Measurements from ENCODE around the gene AUNIP.

Gene AUNIP

DNA sequence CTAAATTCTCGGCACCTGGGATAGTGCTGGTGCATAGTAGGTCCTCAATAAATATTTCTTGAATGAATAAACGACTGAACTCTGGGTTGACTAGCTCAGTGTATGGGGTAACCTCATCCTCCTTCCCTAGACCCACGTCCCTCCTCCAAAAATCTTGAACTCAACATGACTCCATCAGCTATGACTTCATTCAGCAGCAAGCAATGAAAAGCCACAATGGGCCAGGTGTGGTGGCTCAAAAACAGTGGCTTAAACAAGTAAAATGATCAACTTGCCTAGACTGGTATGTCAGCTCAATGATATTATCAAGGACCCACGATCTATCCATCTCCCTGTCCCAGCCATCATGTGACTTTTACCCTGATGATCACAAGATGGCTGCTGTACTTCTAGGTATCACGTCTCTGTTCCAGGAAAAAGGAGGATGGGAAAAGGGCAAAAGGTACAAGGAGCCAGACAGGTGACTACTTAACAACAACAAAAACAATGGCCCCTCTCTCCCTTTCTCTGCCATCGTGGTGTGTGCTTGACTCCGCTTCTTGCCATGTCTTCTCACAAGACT is 29.2 kb upstream of the AUNIP start:
- no peak for DNase-seq (ENCODE audit: low read depth)

DNA sequence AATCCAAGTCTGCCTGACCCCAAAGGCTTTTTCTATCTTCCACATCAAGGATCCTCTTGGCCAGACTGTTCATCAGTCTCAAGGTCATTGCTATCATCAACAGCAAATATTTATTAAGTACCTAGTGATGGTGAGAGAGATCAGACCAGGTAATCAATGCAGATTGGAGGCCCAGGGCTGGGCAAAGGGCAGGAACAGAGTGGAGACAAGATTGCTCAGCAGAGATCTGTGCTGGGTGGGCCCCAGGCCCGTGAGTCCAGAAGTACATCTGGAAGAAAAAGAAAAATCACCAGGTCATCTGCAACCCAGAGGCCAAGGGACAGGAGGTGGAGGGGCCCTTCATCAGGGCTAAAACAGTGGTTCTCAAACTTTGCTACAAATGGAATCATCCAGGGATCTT is 26.3 kb upstream of the AUNIP start:
- DNase-seq (ENCODE audit: low read depth): no peak

DNA sequence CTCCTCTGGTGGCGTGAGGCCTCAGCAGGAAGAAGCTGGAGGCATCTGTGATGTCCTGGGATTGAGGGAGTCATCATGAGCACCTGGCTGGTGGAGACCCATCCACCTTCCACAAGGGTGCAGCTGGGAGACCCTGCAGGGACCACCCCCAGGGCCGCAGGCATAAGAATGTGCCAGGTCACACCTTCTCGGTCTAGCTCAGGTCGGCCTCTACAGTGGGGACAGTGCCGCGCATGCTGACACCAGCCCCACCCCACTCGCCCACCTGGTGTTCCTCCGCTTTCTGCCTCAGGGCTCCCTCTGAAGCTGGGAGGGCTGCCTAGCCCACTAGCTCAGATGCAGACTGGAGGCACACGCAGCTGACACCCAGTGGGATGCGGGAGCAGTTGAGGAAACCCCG is 22.0 kb upstream of the AUNIP start:
- DNase-seq (ENCODE audit: low read depth): no peak

DNA sequence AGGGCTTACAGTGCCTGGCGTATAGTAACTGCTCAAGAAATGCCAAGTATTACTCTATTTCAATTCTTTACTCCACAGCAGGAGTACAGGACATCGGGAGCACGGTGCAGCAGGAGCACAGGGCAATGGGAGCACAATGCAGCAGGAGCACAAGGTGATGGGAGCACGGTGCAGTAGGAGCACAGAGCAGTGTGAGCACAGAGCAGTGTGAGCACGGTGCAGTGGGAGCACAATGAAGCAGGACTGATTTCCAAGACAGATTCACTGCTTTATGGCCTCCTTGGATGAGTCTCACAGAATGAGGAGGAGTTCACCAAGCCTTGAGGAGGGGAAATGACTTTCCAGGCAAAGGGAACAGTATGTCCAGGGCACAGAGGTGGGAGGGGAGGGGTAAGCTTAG is 21.3 kb upstream of the AUNIP start:
- DNase-seq (ENCODE audit: low read depth): no peak

DNA sequence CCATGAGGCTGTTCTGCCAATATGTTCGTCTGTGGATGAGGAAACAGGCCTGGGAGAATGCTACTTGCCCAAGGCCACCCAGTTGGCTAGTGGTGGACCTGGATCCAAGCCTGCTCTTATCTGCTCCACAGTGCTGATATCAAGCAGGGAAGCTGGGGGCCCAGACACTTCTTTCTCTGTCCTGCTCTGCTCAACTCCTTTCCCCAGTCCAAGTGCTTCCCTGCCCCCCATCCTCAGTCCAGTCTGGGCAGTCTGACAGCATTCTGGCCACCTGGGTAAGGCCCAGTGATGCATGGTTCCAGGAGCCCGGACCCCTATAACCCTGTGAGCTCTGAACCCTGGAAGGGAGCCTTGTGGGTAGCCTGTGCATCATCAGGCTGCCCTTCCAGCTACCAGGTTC is 20.4 kb upstream of the AUNIP start:
- DNase-seq (ENCODE audit: low read depth): no peak

DNA sequence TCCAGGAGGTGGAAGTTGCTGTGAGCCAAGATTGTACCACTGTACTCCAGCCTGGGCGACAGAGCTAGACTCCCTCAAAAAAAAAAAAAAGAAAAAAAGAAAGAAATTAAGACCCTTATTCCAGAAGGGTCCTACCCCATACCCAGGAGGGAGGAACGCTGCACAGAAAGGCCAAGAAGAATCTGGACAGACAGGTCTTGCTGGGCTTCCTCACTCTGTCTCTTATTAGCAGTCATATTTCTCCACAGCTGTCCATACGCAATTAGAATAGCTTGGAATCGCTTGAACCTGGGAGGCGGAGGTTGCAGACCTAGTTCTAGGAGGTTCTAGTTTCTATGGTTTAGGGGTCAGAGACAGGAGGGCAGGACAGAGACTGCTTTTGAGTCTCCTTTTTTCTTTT is 19.4 kb upstream of the AUNIP start:
- no peak for DNase-seq (ENCODE audit: low read depth)

DNA sequence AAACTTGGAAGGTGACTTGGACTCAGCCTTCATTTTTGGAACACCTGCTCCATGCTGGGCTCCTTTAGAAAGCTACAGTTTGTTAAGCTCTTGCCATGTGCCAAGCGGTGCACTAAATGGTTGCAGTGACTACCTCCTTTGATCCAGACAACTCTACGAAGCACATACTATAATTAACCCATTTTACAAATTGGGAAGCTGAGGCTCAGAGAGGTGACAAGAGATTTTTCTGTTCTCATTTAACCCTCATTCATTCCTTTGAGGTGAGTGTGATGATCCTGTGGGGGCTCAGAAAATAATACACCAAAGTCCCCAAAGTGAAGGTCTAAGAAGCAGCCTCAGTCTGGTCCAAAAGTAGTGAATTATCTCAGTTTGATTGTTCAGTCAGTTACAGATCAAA is 17.9 kb upstream of the AUNIP start:
- DNase-seq (ENCODE audit: low read depth): no peak

DNA sequence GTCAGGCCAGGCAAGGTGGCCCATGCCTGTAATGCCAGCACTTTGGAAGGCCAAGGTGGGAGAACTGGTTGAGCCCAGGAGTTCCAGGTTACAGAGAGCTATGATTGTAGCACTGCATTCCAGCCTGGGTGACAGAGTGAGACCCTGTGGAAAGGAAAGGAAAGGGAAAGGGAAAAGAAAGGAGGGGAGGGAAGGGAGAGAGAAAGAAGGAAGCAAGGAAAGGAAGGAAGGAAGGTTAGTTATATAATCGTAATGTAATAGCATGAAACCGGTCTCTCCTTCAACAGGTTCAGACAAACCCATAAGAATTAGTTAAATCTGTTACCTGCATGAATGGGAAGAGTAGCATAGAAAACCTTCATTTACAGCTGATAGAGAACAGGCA is 17.4 kb upstream of the AUNIP start:
- DNase-seq (ENCODE audit: low read depth): no peak

DNA sequence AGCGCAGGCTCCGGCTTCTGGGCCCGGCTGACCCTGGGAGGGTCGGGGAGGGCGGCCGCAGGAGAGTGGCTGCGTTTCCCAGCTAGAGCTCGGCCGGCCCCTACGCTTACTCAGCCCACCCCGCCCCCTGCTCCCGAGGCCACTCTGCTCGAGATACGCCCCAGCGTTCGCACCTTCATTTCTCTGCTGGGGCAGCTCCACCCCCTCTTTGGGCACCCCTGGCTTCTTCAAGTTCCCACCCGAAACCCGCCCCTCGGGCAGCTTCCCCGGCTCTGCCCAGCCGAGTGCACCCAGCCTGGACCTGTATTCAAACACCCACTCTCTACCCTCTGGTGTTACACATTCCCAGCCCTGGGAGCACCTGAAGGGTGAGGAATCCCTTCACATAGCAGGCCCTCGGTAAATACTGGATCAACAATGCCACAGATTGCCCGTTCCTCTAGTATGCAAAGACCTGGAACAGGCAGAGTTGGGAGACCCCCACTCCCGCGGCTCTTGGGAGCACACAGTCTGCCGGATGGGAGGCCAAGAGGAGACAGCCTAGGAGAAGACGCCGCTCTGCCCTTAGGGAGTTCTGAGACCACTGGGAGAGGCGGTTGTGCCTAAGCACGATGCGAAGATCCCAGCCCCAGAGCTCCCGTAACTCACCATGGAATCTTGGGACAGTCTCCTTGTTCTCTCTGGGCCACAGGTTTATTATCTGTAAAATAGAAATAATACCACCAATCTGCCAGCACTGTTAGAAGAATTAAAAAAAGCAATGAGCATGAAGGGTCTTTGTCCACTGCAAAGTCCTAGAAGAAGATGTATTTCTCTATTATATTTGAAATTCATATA is 16.8 kb upstream of the AUNIP start:
- DNase-seq (ENCODE audit: low read depth): no peak

DNA sequence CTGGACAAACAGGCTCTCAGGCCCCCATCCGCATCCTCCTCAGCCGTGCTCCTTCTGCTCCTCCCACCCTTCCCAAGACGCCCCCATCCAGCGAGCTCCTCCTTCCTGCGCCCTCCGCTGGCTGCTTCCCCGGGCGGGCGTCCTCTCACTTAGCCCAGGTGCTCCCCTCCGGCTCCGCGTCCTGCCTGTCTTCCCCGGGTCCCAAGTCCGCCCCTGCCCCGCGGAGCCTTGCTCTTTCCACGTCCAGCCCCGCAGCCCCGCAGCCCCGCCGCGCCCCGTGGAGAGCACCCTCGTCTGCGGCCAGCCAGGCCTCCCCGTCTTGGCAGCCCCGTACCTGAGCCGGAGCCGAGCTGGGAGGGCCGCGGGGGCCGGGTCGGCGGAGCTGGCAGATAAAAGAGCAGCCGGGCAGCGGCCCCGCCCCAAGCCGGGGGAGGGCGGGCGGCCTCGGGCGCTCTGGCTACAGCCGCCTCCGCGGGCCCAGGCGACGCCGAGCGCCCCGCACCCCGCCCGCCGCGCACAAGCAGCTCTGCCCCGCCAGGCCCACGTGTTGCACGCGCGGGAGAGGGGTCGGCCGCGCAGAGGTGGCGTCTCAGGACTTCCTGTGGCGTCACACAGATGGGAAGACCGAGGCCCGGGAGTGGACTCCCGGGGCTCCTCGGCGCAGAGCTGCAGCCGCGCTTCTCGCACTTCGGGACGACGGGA is 16.0 kb upstream of the AUNIP start, which contains the start of gene PAQR7:
TSS of gene PAQR7 (minus strand) at position 555 of the 702 bp plus-strand sequence. CDS start 11,869 bp downstream, outside the sequence.
- peak; percentile 44 for DNase-seq (ENCODE audit: low read depth)

DNA sequence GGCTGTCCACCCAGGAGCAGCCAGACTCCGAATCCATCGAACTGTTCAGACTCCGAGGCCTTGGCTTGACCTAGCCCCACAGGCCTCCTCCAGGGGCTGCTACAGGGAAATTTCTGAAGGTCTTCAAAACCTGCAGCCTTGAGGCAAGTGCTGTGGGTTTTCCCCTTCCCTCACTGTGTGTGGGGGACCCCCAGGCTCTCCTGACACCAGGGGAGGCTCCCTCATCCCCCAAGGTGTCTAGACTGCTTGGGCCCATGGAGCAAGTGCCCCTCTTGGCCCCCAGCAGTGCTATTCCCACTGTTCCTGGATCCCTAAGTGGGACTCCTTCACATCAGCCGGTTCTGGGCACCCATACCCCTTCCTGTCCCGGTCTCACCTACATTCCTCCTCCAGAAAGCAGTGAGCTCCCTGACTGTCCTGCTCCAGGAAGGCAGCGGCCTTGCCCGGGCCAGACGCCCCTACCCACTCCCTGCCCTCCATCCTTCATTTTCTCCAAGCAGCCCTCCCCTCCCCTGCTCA is 15.4 kb upstream of the AUNIP start:
- no peak for DNase-seq (ENCODE audit: low read depth)

DNA sequence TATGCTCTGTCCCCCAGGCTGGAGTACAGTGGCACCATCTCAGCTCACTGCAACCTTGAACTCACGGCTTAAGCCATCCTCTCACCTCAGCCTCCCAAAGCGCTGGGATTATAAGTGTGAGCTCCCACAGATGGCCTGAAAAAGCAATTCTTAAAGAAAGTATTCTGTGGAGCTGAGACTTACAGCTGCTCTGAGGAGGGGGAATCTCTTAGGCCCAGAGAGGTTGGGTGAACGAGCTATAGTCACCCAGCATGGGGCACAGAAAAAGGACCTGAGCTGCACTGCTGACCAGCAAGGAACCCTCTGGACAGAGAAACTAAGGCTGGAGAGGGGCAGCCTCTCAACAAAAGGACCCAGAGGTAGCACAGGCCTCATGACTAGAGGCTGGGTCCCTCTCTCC is 15.0 kb upstream of the AUNIP start:
- no peak for DNase-seq (ENCODE audit: low read depth)

DNA sequence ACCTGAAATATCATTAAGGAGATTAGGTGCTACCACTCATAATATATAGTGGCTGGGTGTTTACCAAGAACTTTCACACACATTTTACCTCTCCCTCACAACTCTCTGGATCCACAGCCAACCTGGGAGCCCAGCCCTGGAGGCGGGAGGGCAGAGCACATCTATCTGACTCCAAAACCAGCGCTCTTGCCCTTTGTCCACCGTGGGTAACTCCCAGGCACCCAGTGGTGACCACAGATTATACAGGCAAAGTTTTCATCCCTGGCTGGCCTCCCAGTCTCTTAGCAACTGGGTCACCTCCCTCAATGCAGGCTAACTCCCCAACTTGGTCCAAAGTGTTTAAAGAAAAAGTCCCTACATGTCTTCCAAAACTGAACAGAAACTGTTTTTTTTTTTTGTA is 13.9 kb upstream of the AUNIP start:
- DNase-seq (ENCODE audit: low read depth): no peak

DNA sequence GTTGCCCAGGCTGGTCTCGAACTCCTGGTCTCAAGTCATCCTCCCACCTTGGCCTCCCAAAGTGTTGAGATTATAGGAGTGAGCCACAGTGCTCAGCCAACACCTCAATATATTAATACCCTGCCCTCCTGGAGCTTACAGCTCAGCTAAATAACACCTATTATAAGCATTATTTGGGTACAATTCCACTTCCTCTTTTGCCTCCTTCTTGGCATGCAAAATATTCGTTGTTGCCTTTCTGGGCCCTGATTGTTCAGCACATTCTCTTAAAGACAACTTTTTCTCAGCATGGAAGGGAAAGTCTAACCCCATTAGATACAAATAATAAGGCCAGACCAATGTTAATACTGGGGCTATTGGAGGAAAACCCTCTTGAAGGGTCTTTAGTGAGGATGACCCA is 13.5 kb upstream of the AUNIP start:
- DNase-seq (ENCODE audit: low read depth): no peak

DNA sequence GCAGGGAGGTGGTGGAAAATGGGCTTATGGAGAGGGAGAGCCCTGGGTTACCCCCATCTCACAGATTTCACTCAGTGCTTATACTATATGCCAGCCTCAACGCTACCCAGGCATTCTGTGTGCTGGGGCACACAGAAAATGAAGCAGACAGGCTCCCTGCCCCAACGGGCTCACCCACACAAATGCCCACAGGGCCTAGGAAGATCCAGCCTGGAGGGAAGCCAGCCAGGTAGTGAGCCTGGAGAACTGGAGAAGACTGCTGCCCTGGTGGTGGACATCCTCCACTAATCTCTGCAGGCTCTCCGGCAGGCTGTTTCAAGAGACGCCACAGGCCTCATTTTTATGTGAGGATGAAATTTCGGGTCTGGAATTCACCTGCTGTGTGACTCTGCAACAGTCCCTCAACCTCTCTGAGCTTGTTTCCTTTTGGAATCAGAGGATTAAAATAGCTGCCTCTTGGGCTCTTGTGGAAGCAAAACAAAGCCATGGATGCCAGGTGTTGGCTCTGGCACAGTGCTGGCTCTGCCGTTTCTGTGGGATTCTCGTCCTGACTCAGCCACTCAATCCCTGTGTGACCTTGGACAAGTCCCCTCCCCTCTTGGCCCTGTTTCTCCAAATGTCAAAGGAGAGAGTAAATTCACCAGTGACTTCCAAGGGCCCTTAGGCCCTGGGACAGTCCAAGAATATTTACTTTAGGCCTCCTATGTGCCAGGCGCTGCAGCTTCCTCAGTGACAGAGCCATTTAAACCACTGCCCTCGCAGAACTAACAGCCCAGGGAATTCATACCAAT is 12.6 kb upstream of the AUNIP start:
- DNase-seq (ENCODE audit: low read depth): no peak

DNA sequence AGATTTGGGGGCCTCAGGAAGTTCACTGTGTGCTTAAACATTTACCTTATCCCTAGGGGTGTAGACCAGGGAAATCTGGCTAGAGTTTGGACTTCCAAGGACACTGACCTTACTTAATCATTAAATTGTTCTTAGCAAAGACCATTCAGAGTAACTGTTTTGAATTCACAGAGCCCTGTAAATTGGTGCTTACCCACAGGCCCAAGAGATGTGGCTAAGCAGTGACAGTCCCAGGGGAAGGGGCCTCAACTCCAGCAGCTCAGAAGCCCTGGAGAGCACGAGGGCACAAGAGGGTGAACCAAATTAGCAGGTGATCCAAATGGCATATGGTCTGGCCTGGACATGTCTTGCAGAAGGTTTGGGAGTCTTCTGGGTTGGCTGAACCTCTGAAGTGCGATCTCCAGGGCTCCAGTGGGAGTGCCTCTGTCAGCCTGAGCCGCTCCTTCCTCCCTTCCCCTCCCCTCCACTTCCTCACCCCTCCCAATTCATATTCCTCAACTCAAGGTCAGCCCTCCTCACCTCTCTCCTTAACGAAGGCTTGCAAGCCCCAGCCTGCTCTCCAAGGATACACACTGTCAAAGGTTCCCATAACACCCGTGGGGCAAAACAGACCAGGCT is 11.9 kb upstream of the AUNIP start:
- DNase-seq (ENCODE audit: low read depth): no peak

DNA sequence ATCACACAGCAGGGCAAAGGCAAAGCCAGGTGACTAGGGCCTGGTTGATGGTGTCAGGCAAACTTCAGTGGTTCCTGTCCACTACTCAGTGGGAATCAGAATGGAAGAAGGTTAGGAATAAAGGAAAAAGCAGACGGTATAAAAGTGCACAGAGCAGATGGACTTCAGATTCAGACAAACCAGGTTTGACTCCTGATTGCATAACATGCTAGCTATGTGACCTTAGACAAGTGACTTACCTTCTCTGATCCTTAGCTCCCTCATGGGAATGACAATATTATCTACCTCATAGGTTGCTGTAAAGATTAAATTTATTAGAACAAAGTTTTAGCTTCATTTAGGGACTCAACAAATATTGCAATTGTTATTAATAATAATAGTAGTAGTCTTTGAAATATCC is 11.4 kb upstream of the AUNIP start:
- no peak for DNase-seq (ENCODE audit: low read depth)

DNA sequence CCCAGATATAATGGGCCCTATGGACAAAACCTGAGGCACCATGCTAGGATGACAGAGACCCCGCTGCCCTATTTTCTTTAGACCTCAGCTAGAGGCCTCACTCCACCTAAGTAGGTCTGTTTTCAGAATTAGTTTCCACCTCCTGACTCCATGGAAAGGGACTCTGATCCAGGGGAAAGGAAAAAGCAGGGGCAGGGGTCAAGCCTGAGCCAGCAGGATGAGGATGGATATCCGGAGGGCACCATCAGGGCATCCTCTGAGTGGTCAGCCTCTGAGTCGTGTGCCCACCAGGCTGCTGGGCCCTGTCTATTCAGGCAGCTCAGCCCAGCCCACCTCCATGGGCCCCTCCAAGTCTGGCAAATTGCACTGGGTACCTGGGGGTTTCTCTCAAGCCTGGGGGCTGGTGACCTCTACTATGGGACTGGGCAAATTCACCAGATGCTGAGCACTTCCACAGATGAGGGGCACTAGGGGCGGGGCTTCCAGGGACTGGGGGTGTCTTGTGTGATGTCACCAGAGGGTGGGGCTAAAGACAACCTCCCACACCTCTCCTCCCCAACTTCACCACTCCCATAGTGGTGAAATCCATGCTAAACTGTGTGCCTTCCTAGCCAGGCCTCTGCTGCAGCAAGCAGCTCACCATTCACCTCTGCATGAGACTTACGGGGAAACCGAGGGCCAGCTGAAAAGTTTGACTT is 10.8 kb upstream of the AUNIP start:
- no peak for DNase-seq (ENCODE audit: low read depth)

DNA sequence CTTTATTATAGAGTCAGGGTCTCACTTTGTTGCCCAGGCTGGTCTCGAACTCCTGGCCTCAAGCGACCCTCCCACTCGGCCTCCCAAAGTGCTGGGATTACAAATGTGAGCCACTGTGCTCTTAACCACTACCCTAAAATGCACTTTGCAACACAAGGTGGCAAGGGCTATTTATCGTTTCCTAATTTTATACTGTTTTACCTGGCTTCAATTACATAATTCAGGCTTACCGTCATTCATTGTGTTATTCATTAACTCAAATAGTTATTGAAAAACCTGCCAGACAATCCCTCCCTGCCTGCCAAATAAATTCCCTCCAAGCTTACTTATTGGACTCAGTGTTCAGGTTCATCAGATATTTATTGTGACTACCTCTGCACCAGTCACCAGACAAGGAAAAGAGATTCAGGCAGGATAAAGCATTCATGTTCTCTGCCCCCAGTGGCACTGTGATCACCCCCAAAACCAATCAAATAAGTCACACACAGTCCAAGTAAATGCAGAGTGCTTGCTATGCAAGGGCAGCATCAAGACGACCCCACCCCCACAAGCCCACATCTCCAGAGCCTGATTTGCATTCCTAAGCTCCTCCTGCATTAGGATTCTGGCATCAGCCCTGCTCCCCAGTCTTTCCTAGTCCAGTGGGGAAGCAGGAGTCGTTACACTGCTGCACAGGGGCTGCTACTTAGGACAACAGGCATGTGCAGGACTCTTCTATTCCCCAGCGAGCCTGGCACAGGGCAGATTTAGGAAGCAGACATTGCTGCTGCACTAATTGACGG is 8.1 kb upstream of the AUNIP start:
- no peak for DNase-seq (ENCODE audit: low read depth)

DNA sequence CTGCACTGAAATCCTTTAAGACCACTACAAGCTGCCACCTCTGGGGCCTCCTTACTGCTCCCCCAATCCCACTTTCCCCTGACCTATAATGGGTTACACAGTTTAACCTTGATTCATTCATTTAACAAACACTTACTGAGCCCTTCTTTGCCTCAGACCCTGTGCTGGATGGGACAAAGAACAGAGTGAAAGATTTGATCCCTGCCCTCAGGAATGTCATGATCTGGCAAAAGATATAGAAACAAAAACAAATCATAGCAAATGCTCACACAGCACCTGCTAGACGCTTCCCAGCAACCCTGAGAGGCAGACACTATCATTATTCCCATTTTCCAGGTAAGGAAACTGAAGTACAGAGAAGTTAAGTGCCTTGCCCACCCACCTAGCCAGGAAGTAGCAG is 7.0 kb upstream of the AUNIP start:
- no peak for DNase-seq (ENCODE audit: low read depth)
